ENCODE measurements around the gene CLEC2D. TPM values are rescaled to one million over a fixed set of nuclear protein-coding genes. Genes with fewer than 3 reads are reported as not detected.
"Not testable (repeated sequence)": the region's sequence is repeated elsewhere in the genome, so short reads cannot be mapped to it uniquely, and the experiment has no call there.

The CLEC2D gene
- total RNA-seq, 1 donor from 2014 or later: 4.6 TPM

DNA sequence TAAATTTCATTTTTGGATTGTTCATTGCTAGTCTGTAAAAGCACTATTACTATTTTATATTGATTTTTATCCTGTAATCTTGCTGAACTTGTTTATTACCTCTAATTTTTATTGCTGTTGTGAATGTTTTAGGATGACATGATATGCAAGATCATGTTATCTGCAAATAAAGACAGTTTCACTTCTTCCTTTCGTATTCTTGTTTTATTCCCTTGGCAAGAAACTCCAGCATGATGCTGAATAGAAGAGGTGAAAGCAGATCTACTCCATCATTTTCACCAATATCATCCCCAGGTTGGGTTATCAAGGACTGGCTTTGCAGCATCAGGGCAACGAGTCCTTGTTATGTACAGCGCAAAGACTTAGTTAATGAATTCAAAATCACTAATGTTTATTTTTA, 66.1 kb downstream of the CLEC2D start:
- TF ChIP-seq, protein P1, sequence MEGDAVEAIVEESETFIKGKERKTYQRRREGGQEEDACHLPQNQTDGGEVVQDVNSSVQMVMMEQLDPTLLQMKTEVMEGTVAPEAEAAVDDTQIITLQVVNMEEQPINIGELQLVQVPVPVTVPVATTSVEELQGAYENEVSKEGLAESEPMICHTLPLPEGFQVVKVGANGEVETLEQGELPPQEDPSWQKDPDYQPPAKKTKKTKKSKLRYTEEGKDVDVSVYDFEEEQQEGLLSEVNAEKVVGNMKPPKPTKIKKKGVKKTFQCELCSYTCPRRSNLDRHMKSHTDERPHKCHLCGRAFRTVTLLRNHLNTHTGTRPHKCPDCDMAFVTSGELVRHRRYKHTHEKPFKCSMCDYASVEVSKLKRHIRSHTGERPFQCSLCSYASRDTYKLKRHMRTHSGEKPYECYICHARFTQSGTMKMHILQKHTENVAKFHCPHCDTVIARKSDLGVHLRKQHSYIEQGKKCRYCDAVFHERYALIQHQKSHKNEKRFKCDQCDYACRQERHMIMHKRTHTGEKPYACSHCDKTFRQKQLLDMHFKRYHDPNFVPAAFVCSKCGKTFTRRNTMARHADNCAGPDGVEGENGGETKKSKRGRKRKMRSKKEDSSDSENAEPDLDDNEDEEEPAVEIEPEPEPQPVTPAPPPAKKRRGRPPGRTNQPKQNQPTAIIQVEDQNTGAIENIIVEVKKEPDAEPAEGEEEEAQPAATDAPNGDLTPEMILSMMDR (IDR thresholded peaks at IDR 0.05): no peak
- Mint-ChIP-seq H3K4me3 (ENCODE audit: unreplicated experiment) (no peak overlapping the region), H3K27ac (ENCODE audit: unreplicated experiment) (no peak overlapping the region), H3K27me3 (ENCODE audit: low read depth) (no peaks in the 10 kb centered on the region), H3K4me1 (ENCODE audit: low read depth) (peaks cover 5% of the 10 kb centered on the region), H3K36me3 (ENCODE audit: low read depth) (no peaks in the 10 kb centered on the region), H3K9me3 (ENCODE audit: low read depth) (no peaks in the 10 kb centered on the region)
- no peak for DNase-seq (ENCODE audit: low spot score)

DNA sequence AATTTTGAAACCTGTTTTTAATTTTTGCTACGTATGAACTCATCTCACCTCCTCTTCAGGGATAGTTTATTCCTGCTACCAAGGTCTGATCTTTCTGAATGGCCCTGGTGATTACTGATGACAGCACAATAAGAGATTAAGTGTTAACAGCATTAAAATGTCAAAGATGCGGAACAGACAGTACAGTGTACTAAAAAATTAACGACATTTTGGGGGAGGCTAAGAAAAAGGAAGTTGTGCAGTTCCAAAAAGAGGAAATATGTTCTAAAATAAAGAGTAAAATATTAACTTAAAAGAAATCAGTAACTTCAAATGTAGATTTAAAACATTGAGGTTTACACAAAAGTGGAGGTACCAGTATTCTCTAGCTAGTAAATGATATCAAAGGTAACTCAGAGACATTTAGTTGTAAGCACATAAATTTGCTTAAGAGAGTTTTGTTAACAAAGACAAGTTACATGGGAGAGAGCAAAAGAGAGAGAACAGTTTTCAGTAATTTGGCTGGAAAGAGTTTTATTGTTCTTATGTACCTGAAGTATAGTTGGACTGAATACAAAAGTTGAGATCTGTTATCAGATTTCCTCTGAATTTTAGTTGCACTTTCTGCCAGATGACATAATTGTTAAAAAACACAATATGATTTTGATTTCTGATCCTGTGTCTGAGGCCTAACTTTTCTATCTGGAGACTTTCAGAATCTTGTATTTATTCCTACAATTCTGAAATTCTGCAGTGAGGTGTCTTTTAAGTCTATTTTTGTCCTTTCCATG, 67.6 kb downstream of the CLEC2D start:
- no peak for DNase-seq (ENCODE audit: low spot score)
- TF ChIP-seq, protein P1 (IDR thresholded peaks at IDR 0.05): no peak
- H3K4me3 Mint-ChIP-seq (ENCODE audit: unreplicated experiment): no peak overlapping the region
- H3K9me3 Mint-ChIP-seq (ENCODE audit: low read depth): no peaks in the 10 kb centered on the region
- H3K27me3 Mint-ChIP-seq (ENCODE audit: low read depth): no peaks in the 10 kb centered on the region
- H3K4me1 Mint-ChIP-seq (ENCODE audit: low read depth): peaks cover under 1% of the 10 kb centered on the region
- H3K36me3 Mint-ChIP-seq (ENCODE audit: low read depth): no peaks in the 10 kb centered on the region
- H3K27ac Mint-ChIP-seq (ENCODE audit: unreplicated experiment): no peak overlapping the region

DNA sequence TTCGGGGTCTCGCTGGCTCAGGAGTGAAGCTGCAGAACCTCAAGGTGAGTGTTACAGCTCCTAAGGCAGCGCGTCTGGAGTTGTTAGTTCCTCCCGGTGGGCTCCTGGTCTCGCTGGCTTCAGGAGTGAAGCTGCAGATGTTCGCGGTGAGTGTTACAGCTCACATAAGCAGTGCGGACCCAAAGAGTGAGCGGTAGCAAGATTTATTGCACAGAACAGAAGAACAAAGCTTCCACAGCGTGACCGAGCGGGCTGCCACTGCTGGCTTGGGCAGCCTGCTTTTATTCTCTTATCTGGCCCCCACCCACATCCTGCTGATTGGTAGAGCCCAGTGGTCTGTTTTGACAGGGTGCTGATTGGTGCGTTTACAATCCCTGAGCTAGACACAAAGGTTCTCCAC, 69.4 kb downstream of the CLEC2D start:
- not testable (repeated sequence) for DNase-seq (ENCODE audit: low spot score); H3K9me3 Mint-ChIP-seq (ENCODE audit: low read depth); H3K27me3 Mint-ChIP-seq (ENCODE audit: low read depth); H3K27ac Mint-ChIP-seq (ENCODE audit: unreplicated experiment); H3K4me3 Mint-ChIP-seq (ENCODE audit: unreplicated experiment); H3K36me3 Mint-ChIP-seq (ENCODE audit: low read depth); H3K4me1 Mint-ChIP-seq (ENCODE audit: low read depth)

DNA sequence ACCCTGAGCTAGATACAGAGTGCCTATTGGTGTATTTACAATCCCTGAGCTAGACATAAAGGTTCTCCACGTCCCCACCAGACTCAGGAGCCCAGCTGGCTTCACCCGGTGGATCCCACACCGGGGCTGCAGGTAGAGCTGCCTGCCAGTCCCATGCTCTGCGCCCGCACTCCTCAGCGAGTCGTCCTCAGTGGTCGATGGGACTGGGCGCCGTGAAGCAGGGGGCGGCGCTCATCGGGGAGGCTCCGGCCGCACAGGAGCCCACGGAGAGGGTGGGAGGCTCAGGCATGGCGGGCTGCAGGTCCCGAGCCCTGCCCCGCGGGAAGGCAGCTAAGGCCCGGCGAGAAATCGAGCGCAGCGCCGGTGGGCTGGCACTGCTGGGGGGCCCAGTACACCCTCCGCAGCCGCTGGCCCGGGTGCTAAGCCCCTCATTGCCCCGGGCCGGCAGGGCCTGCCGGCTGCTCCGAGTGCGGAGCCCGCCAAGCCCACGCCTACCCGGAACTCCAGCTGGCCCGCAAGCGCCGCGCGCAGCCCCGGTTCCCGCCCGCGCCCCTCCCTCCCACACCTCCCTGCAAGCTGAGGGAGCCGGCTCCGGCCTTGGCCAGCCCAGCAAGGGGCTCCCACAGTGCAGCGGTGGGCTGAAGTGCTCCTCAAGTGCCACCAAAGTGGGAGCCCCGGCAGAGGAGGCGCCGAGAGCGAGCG, 70.0 kb downstream of the CLEC2D start:
- not testable (repeated sequence) for H3K27me3 Mint-ChIP-seq (ENCODE audit: low read depth); H3K4me1 Mint-ChIP-seq (ENCODE audit: low read depth); H3K27ac Mint-ChIP-seq (ENCODE audit: unreplicated experiment); DNase-seq (ENCODE audit: low spot score); H3K36me3 Mint-ChIP-seq (ENCODE audit: low read depth); H3K4me3 Mint-ChIP-seq (ENCODE audit: unreplicated experiment); H3K9me3 Mint-ChIP-seq (ENCODE audit: low read depth)

DNA sequence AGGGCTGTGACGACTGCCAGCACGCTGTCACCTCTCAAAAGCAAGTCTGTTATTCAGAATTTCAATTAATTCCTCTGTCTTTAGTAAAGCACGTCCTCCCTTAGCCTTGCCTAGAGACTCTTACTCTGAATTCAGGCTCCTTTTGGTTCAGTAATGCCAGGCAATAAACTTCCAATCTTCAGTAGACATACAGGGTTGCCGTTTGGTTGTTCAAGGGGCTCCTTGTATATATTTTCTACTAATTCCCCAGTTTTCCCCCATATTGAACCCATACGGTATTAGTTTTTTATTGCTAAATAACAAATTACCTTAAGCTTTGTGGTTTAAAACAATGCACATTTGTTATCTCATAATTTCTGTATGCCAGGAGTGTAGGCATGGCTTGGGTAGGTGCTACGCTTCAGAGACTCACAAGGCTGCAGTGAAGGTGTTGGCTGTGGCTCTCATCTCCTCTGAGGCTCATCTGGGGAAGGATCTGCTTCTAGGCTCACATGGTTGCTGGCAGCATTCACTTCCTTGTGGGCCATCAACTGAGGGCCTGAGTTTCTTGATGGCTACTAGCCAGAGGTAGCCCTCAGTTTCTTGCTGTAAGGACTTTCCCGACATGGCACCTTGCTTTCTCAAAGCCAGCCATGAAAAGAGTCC, 70.7 kb downstream of the CLEC2D start:
- Mint-ChIP-seq H3K27ac (ENCODE audit: unreplicated experiment) (no peak overlapping the region), H3K36me3 (ENCODE audit: low read depth) (no peaks in the 10 kb centered on the region), H3K4me1 (ENCODE audit: low read depth) (no peaks in the 10 kb centered on the region), H3K27me3 (ENCODE audit: low read depth) (peaks cover 9% of the 10 kb centered on the region), H3K9me3 (ENCODE audit: low read depth) (no peaks in the 10 kb centered on the region), H3K4me3 (ENCODE audit: unreplicated experiment) (no peak overlapping the region)
- TF ChIP-seq, protein P1 (IDR thresholded peaks at IDR 0.05): no peak
- DNase-seq (ENCODE audit: low spot score): no peak

DNA sequence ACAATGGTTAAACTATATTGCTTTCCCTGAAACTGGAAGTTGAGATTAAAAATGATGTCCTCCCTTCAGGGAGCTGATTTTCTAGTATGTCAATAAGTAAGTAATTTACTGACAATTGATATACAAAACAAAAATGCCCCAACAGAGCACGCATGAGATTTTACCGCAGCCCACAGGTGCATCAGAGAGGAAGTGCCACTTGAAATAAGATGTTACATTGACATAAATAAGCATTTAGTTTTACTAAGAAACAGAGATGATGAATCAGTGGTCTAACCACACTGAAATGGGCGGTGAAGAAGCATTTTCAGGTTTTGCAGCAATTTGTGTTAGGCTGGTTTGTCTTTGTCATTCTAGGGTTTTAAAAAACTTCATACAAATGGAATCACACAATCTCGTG, 72.2 kb downstream of the CLEC2D start:
- Mint-ChIP-seq H3K27me3 (ENCODE audit: low read depth) (peaks cover 11% of the 10 kb centered on the region), H3K4me3 (ENCODE audit: unreplicated experiment) (no peak overlapping the region)

More for the DNA sequence above, 72.2 kb downstream of the CLEC2D start:
- H3K27ac Mint-ChIP-seq (ENCODE audit: unreplicated experiment): no peak overlapping the region
- no peaks in the 10 kb centered on the region for H3K4me1 Mint-ChIP-seq (ENCODE audit: low read depth)
- TF ChIP-seq, protein P1 (IDR thresholded peaks at IDR 0.05): no peak
- DNase-seq (ENCODE audit: low spot score): no peak
- no peaks in the 10 kb centered on the region for H3K9me3 Mint-ChIP-seq (ENCODE audit: low read depth)
- H3K36me3 Mint-ChIP-seq (ENCODE audit: low read depth): no peaks in the 10 kb centered on the region

Measured in chondrocyte (in vitro differentiated cells).